NCI-H748 (cell line): ENCODE data around the gene GCHFR.

Experiments
- DNase-seq: peaks from one replicate; lab custom pipeline; 2025; ENCODE audit not compliant: unreplicated experiment; lab: John Stamatoyannopoulos, UW

The GCHFR gene

GRCh38 chr15:40775740-40776536 is 12.1 kb downstream of the GCHFR start:
- no peak for DNase-seq

GRCh38 chr15:40776537-40777141 is 12.8 kb downstream of the GCHFR start:
- DNase-seq, result no peak

GRCh38 chr15:40782609-40783227 is 18.9 kb downstream of the GCHFR start:
- DNase-seq, result peak; percentile 62

- DNase-seq, result peak; percentile 7
These were observed 21.3 kb downstream of the GCHFR start for GRCh38 chr15:40785164-40785563.

- no peak for DNase-seq
These were observed 21.9 kb downstream of the GCHFR start for GRCh38 chr15:40785814-40786213.

GRCh38 chr15:40787344-40787841 is 23.5 kb downstream of the GCHFR start:
- DNase-seq, result peak; percentile 97

GRCh38 chr15:40787991-40788390 is 24.1 kb downstream of the GCHFR start:
- peak; percentile 87 for DNase-seq

- DNase-seq, result no peak
These were observed 25.3 kb downstream of the GCHFR start for GRCh38 chr15:40789119-40789518.

GRCh38 chr15:40789999-40790398 is 26.1 kb downstream of the GCHFR start:
- DNase-seq, result no peak

- no peak for DNase-seq
These were observed 26.9 kb downstream of the GCHFR start for GRCh38 chr15:40790718-40791117.

- DNase-seq, result no peak
These were observed 28.5 kb downstream of the GCHFR start for GRCh38 chr15:40792394-40792793.

- DNase-seq, result no peak
These were observed 29.5 kb downstream of the GCHFR start for GRCh38 chr15:40793216-40793989.

- DNase-seq, result no peak
These were observed 32.2 kb downstream of the GCHFR start for GRCh38 chr15:40796041-40796440.

GRCh38 chr15:40796512-40796911 is 32.6 kb downstream of the GCHFR start:
- no peak for DNase-seq

GRCh38 chr15:40799523-40799922 is 35.7 kb downstream of the GCHFR start:
- DNase-seq, result no peak

GRCh38 chr15:40803076-40803475 is 39.2 kb downstream of the GCHFR start:
- DNase-seq, result no peak

- no peak for DNase-seq
These were observed 39.8 kb downstream of the GCHFR start for GRCh38 chr15:40803688-40804087.

- no peak for DNase-seq
These were observed 42.8 kb downstream of the GCHFR start for GRCh38 chr15:40806672-40807027.

- DNase-seq, result peak; percentile 95
These were observed 43.4 kb downstream of the GCHFR start, which contains the start of the genes DNAJC17 and ZFYVE19 for GRCh38 chr15:40807028-40807887. Gene DNAJC17, minus strand, starts transcription at chr15:40807473. Its CDS starts 27 bp downstream, at chr15:40807446. Gene ZFYVE19, plus strand, starts transcription at chr15:40807089. Its CDS starts 501 bp downstream, at chr15:40807590.

GRCh38 chr15:40807888-40808461 is 44.1 kb downstream of the GCHFR start:
- DNase-seq, result peak; percentile 22
